GM12878 (cell line): Measurements from ENCODE around the gene TFCP2L1.

Experiments
- CHD1 ChIP-seq: IDR thresholded peaks from 2 replicates; pipeline ENCODE4 v1.6.1; 2012; ENCODE audit warnings: low read depth, low read length, improper control_type of control experiment
- CTCF ChIP-seq, 3 experiments: IDR thresholded peaks in 2 of 3; conservative IDR thresholded peaks in 1 of 3; 2 replicates each; pipeline ENCODE4 v1.5.1; 2011; ENCODE audit warnings: low read depth in 3 of 3, low read length in 3 of 3, mild to moderate bottlenecking in 3 of 3, control low read depth in 2 of 3, moderate library complexity in 2 of 3, inconsistent platforms in 1 of 3, mixed read lengths in 1 of 3; ENCODE audit not compliant: control insufficient read depth in 2 of 3, insufficient read depth in 1 of 3; ENCODE audit errors: extremely low read depth in 1 of 3
- EGR1 ChIP-seq, 2 experiments: IDR thresholded peaks; 1 replicate in 1 of 2; 2 replicates in 1 of 2; pipeline ENCODE4 v1.6.1; 2011 to 2012; ENCODE audit warnings: low read depth in 2 of 2, low read length in 2 of 2, borderline replicate concordance in 1 of 2, mild to moderate bottlenecking in 1 of 2, moderate library complexity in 1 of 2
- EZH2 ChIP-seq: IDR thresholded peaks from 2 replicates; pipeline ENCODE4 v1.6.1; 2012; ENCODE audit warnings: low read depth, mild to moderate bottlenecking, control low read depth, inconsistent platforms, low read length, borderline replicate concordance; ENCODE audit not compliant: control insufficient read depth
- FOXM1 ChIP-seq: IDR thresholded peaks from 2 replicates; pipeline ENCODE4 v1.6.1; 2012; ENCODE audit warnings: low read depth, mild to moderate bottlenecking, inconsistent platforms, low read length, moderate library complexity
- JUND ChIP-seq: IDR thresholded peaks from 2 replicates; pipeline ENCODE4 v1.6.1; 2012; ENCODE audit warnings: low read depth, mild to moderate bottlenecking, low read length, improper control_type of control experiment, moderate library complexity
- NBN ChIP-seq: fragments of 450-650 bp; IDR thresholded peaks from 2 replicates; pipeline ENCODE4 v1.6.1; 2016
- POLR2A ChIP-seq: IDR thresholded peaks from 2 replicates; pipeline ENCODE4 v1.6.1; 2011; ENCODE audit warnings: low read depth, mild to moderate bottlenecking, low read length
- SREBF2 ChIP-seq: IDR thresholded peaks from 2 replicates; pipeline ENCODE4 v1.6.1; 2012; ENCODE audit warnings: mild to moderate bottlenecking, low read length
- SUZ12 ChIP-seq: fragments of 200-600 bp; sonication (generic); IDR thresholded peaks from one replicate; pipeline ENCODE4 v1.6.1; 2018; ENCODE audit warnings: antibody characterized with exemption, mild to moderate bottlenecking; ENCODE audit not compliant: unreplicated experiment
- TAF1 ChIP-seq: IDR thresholded peaks from 2 replicates; pipeline ENCODE4 v1.6.1; 2011; ENCODE audit warnings: mild to moderate bottlenecking, low read depth, low read length, borderline replicate concordance
- TF ChIP-seq, protein P1 (sequence below): IDR thresholded peaks from 2 replicates; pipeline ENCODE4 v1.6.1; 2012; ENCODE audit warnings: mild to moderate bottlenecking, low read depth, low read length

DNA sequence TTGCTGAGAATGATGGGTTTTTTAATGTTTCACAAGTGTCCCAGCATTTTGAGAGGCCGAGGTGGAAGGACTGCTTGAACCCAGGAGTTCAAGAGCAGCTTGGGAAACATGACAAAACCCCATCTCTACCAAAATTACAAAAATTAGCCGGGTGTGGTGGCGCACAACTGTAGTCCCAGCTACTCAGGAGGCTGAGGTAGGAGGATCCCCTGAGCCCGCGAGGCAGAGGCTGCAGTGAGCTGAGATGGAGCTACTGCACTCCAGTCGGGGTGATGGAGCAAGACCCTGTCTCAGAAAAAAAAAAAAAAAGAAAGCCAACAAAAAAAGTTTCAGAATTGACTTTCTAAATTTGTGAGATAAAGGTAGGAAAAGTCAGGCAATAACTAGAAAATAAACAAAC is 8.7 kb downstream of the TFCP2L1 start:
- TF ChIP-seq CTCF (IDR thresholded peaks at IDR 0.05 in 2 of 3, conservative IDR thresholded peaks at IDR 0.05 in 1 of 3; ENCODE audit: control insufficient read depth in 2 of 3, extremely low read depth in 1 of 3, insufficient read depth in 1 of 3, low read depth in 3 of 3, low read length in 3 of 3) (no peak), EGR1 (IDR thresholded peaks at IDR 0.05; ENCODE audit: borderline replicate concordance in 1 of 2, low read depth in 2 of 2, low read length in 2 of 2) (no peak), POLR2A (no peak), NBN (no peak), TAF1 (no peak), EZH2 (no peak), SREBF2 (no peak), SUZ12 (no peak), CHD1 (no peak), JUND (no peak), FOXM1 (no peak)
- TF ChIP-seq, protein P1, sequence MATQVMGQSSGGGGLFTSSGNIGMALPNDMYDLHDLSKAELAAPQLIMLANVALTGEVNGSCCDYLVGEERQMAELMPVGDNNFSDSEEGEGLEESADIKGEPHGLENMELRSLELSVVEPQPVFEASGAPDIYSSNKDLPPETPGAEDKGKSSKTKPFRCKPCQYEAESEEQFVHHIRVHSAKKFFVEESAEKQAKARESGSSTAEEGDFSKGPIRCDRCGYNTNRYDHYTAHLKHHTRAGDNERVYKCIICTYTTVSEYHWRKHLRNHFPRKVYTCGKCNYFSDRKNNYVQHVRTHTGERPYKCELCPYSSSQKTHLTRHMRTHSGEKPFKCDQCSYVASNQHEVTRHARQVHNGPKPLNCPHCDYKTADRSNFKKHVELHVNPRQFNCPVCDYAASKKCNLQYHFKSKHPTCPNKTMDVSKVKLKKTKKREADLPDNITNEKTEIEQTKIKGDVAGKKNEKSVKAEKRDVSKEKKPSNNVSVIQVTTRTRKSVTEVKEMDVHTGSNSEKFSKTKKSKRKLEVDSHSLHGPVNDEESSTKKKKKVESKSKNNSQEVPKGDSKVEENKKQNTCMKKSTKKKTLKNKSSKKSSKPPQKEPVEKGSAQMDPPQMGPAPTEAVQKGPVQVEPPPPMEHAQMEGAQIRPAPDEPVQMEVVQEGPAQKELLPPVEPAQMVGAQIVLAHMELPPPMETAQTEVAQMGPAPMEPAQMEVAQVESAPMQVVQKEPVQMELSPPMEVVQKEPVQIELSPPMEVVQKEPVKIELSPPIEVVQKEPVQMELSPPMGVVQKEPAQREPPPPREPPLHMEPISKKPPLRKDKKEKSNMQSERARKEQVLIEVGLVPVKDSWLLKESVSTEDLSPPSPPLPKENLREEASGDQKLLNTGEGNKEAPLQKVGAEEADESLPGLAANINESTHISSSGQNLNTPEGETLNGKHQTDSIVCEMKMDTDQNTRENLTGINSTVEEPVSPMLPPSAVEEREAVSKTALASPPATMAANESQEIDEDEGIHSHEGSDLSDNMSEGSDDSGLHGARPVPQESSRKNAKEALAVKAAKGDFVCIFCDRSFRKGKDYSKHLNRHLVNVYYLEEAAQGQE: no peak
